Right lobe of liver (tissue), 4 donors: ENCODE data around the gene BBLN.
A peak's percentile ranks its signal among the peaks of the same experiment; 100 is the strongest.

ENCODE experiments used
- CTCF ChIP-seq, 4 donors: fragments of 200-600 bp in 3 of 4; fragments of 450-650 bp in 1 of 4; IDR thresholded peaks; one replicate each; pipeline versions ENCODE4 v1.5.1 to v1.8.0; 2016 to 2022; ENCODE audit warnings: antibody characterized with exemption in 4 of 4, mild to moderate bottlenecking in 2 of 4
- POLR2A ChIP-seq: fragments of 450-650 bp; IDR thresholded peaks from one replicate; pipeline ENCODE4 v1.6.1; 2017; ENCODE audit warnings: antibody characterized with exemption, mild to moderate bottlenecking
- donor health status: DM: no; HTN: no; CAD: no.
- donor health status: DM: no; HTN: no; CAD: no.
- donor health status: DM: no; HTN: yes; CAD: no.

GRCh38 chr9:128124873-128125579, 35.0 kb upstream of the BBLN start:
- TF ChIP-seq CTCF (IDR thresholded peaks at IDR 0.05) (peak; percentile 32 to 44 (median 36)), POLR2A (no peak)
